GM18951 (cell line): ENCODE measurements around the gene LYRM7.
"Not testable (repeated sequence)": the region's sequence is repeated elsewhere in the genome, so short reads cannot be mapped to it uniquely, and the experiment has no call there.

ENCODE experiments used
- POLR2A ChIP-seq: IDR thresholded peaks from 4 replicates; pipeline ENCODE4 v1.6.1; 2011; ENCODE audit warnings: mild to moderate bottlenecking; ENCODE audit not compliant: insufficient read length, insufficient read depth; ENCODE audit errors: extremely low read depth
- in situ Hi-C: fragments of 300-500 bp; cut with MboI; formaldehyde crosslinking; loops from one replicate; pipeline ENCODE4 v1.12.0; 2022; ENCODE audit warnings: low sequenced_read_pairs, mixed read lengths, inconsistent platforms; ENCODE audit not compliant: unreplicated experiment

LYRM7 gene

GRCh38 chr5:131239686-131240085 lies 68.9 kb downstream of the LYRM7 start:
- in situ Hi-C loops, result no loop called here
- no peak for TF ChIP-seq POLR2A

DNA sequence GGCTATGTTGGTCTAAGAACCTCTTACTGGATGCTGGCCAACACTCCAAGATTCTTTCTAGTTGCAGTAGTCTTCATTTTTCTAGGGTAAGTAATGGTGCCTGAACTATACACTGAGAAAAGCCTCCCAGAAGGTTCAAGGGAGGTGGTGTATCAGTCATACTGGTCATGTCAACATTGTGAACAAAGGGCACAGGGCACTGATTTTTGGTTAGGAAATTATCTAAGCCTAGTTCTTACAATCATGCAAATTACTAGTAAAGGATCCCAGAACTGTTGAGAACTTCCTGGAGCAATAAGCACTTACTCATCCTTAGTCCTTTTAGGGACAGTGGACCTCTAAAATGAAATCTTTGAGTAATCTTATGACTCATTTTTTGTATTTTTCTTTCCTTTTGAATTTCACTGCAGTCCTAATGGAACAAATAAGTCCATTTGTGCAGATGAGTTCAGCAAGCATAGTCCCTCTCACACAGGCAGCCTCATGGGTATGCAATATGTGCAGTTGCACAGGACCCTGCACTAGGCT lies 72.0 kb downstream of the LYRM7 start:
- no peak for TF ChIP-seq POLR2A
- in situ Hi-C loops, result no loop called here

DNA sequence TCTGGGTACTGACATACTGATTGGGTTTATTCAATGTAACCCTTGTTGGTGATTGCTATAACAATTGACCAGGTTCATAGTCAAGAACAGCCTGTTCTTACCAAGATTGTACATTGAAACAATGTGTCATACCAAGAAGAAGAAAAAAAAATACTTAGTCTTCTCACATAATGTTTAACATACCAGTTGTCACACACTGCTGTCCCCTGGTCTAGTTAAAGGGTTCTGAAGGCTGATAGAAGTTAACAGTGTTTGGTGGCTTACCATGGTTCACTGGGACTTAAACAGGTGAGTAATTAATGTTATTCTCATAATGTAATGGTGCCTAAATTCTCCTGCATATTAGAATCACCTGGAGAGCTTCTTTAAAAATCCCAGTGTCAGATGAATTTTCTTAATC lies 74.6 kb downstream of the LYRM7 start:
- in situ Hi-C loops, result no loop called here
- TF ChIP-seq POLR2A, result no peak

- no peak for TF ChIP-seq POLR2A
- in situ Hi-C loops, result no loop called here
These were observed 75.2 kb downstream of the LYRM7 start for GRCh38 chr5:131245948-131246347.

- TF ChIP-seq POLR2A, result no peak
- in situ Hi-C loops, result no loop called here
These were observed 75.8 kb downstream of the LYRM7 start for GRCh38 chr5:131246504-131246903.

- TF ChIP-seq POLR2A, result no peak
- in situ Hi-C loops, result no loop called here
These were observed 80.2 kb downstream of the LYRM7 start for GRCh38 chr5:131250751-131251475.

DNA sequence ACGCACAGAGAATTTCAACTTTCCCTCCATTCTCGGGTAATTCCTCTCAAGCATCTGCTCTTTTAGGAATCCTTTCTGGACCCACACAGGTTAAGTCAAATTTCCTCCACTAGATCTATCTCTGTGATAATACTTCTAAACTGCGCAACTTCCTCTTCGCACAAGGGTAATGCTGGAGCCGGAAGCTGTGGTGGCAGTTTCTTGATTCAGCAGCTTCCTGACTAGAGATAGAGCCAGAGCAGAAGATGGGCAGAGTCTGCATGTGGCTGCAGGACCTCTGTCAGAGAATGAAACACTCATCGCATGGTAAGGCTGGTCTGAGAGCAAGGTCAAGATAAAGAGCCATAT lies 82.1 kb downstream of the LYRM7 start:
- TF ChIP-seq POLR2A, result peak; percentile 60
- in situ Hi-C loops, result no loop called here

GRCh38 chr5:131254025-131254424 lies 83.3 kb downstream of the LYRM7 start:
- in situ Hi-C loops, result not testable (repeated sequence)

DNA sequence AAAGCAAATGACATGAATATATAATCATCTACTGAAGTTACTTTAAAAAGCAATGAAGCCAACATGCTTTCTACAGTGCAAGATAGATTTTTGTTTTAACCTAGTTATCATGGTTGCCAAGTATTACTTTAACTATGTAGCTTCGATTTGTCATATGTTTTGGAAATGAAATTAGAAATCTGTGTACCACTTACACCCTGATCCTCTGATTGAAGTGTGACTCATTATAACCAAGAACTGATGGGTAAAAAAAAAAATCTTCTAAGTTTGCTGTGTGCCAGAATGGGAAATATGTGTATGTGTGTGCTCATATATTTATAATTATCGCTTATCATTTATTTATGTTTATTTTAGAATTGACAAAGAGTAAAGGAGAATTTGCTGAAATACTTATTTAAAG lies 84.0 kb downstream of the LYRM7 start:
- in situ Hi-C loops, result no loop called here
- TF ChIP-seq POLR2A, result no peak
